ENCODE measurements around the gene HNF1A.

Gene HNF1A

GRCh38 chr12:121022713-121023112 lies 44.4 kb downstream of the HNF1A start:
- Histone ChIP-seq H3K9ac (no peak overlapping the region), H2AFZ (no peak overlapping the region), H3K79me2 (no peaks in the 10 kb centered on the region), H3K9me3 (ENCODE audit: control insufficient read depth, low read length) (no peaks in the 10 kb centered on the region), H3K4me1 (peaks cover 4% of the 10 kb centered on the region), H3K36me3 (ENCODE audit: control insufficient read depth, insufficient read depth, low read length) (no peaks in the 10 kb centered on the region), H3K4me2 (ENCODE audit: low read length) (no peak overlapping the region), H3K27me3 (ENCODE audit: control insufficient read depth, insufficient read depth, low read length) (no peaks in the 10 kb centered on the region), H3K27ac (no peak overlapping the region), H3K4me3 (ENCODE audit: low read depth, low read length) (no peak overlapping the region)
- TF ChIP-seq, protein P1, sequence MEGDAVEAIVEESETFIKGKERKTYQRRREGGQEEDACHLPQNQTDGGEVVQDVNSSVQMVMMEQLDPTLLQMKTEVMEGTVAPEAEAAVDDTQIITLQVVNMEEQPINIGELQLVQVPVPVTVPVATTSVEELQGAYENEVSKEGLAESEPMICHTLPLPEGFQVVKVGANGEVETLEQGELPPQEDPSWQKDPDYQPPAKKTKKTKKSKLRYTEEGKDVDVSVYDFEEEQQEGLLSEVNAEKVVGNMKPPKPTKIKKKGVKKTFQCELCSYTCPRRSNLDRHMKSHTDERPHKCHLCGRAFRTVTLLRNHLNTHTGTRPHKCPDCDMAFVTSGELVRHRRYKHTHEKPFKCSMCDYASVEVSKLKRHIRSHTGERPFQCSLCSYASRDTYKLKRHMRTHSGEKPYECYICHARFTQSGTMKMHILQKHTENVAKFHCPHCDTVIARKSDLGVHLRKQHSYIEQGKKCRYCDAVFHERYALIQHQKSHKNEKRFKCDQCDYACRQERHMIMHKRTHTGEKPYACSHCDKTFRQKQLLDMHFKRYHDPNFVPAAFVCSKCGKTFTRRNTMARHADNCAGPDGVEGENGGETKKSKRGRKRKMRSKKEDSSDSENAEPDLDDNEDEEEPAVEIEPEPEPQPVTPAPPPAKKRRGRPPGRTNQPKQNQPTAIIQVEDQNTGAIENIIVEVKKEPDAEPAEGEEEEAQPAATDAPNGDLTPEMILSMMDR (IDR thresholded peaks at IDR 0.05): no peak

- H3K36me3 ChIP-seq (ENCODE audit: control insufficient read depth, insufficient read depth, low read length): no peaks in the 10 kb centered on the region
- TF ChIP-seq, protein P1 (IDR thresholded peaks at IDR 0.05): no peak
Observed at GRCh38 chr12:121023799-121024198, 45.5 kb downstream of the HNF1A start.

GRCh38 chr12:121025442-121026226 lies 47.3 kb downstream of the HNF1A start:
- H3K79me2 ChIP-seq: no peaks in the 10 kb centered on the region
- peak overlapping the region; percentile 54 for H2AFZ ChIP-seq
- H3K27ac ChIP-seq: no peak overlapping the region
- no peak overlapping the region for H3K4me3 ChIP-seq (ENCODE audit: low read depth, low read length)
- TF ChIP-seq, protein P1 (IDR thresholded peaks at IDR 0.05): no peak
- peak overlapping the region; percentile 17 for H3K4me2 ChIP-seq (ENCODE audit: low read length)
- peaks cover 4% of the 10 kb centered on the region for H3K4me1 ChIP-seq
- H3K9ac ChIP-seq: no peak overlapping the region
- H3K9me3 ChIP-seq (ENCODE audit: control insufficient read depth, low read length): no peaks in the 10 kb centered on the region
- H3K27me3 ChIP-seq (ENCODE audit: control insufficient read depth, insufficient read depth, low read length): no peaks in the 10 kb centered on the region
- no peaks in the 10 kb centered on the region for H3K36me3 ChIP-seq (ENCODE audit: control insufficient read depth, insufficient read depth, low read length)

More at GRCh38 chr12:121023799-121024198, 45.5 kb downstream of the HNF1A start:
- Histone ChIP-seq H3K4me3 (ENCODE audit: low read depth, low read length) (no peak overlapping the region), H3K9ac (no peak overlapping the region), H3K79me2 (no peaks in the 10 kb centered on the region), H3K9me3 (ENCODE audit: control insufficient read depth, low read length) (no peaks in the 10 kb centered on the region), H3K4me2 (ENCODE audit: low read length) (no peak overlapping the region), H2AFZ (no peak overlapping the region), H3K4me1 (peaks cover 4% of the 10 kb centered on the region), H3K27me3 (ENCODE audit: control insufficient read depth, insufficient read depth, low read length) (no peaks in the 10 kb centered on the region), H3K27ac (no peak overlapping the region)

- Histone ChIP-seq H3K36me3 (ENCODE audit: control insufficient read depth, insufficient read depth, low read length) (no peaks in the 10 kb centered on the region), H3K9ac (no peak overlapping the region), H3K27ac (peak overlapping the region; percentile 5), H3K4me3 (ENCODE audit: low read depth, low read length) (no peak overlapping the region), H3K27me3 (ENCODE audit: control insufficient read depth, insufficient read depth, low read length) (no peaks in the 10 kb centered on the region), H3K79me2 (no peaks in the 10 kb centered on the region), H3K4me2 (ENCODE audit: low read length) (peak overlapping the region; percentile 17), H3K9me3 (ENCODE audit: control insufficient read depth, low read length) (no peaks in the 10 kb centered on the region), H3K4me1 (peaks cover 4% of the 10 kb centered on the region), H2AFZ (peak overlapping the region; percentile 54)
- TF ChIP-seq, protein P1 (IDR thresholded peaks at IDR 0.05): peak; percentile 21
Observed at GRCh38 chr12:121026274-121027045, 48.1 kb downstream of the HNF1A start.

Measured in parathyroid adenoma (tissue), 2 donors.